ENCODE measurements around the gene HTR3A. TPM values are rescaled to one million over a fixed set of nuclear protein-coding genes. Genes with fewer than 3 reads are reported as not detected.

Gene HTR3A
- total RNA-seq, 1 experiment from 2014 or later = not detected

DNA sequence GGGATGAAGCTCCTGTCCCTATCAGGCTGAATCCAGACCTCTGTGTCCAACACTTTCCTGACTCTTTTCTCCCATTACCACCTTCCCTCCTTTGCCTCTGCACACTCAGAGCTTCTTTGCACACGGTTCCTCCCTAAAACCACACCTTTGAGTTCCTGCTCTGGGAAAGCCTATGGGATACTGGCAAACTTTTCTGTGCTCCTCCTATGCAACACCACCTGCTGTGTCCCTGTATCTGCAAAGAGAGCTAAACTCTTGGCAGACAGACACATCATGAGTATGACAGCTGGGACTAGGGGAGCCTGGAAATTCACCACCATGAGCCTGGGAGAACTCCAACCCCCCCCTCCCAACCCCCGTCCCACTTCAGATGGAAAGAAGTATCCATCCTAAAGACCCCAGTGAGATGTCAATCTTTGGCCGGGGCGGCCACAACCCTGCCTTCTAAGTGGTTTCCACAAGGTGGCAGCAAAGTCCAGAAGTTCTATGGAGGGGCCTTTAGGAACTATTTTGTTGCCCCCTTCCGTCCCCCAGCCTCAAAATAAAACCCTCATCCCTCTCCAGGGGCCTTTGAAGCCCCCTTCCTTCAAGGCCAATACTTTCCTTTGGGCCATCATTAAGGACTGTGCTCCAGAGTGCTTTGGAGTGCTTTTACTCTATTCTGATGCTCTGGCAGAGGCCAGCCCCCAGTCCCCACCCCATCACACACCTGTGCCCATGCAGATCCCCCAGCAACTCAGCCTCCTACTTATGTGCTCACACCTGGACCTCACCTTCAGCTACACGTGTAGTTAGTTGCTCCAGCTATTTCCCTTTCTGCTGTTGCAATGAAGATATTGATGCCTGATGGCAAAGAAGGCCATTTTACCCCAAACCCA, 19.4 kb downstream of the HTR3A start:
- Mint-ChIP-seq H3K4me3 (ENCODE audit: low read depth, unreplicated experiment) (no peak overlapping the region), H3K9me3 (ENCODE audit: low read depth, unreplicated experiment) (no peaks in the 10 kb centered on the region), H3K27ac (ENCODE audit: unreplicated experiment) (no peak overlapping the region), H3K27me3 (ENCODE audit: unreplicated experiment) (peaks cover 86% of the 10 kb centered on the region), H3K4me1 (ENCODE audit: low read depth, unreplicated experiment) (no peaks in the 10 kb centered on the region), H3K36me3 (ENCODE audit: insufficient read depth, unreplicated experiment) (no peaks in the 10 kb centered on the region)
- intact Hi-C loops (cut with micrococcal nuclease; ENCODE audit: unreplicated experiment) = loop anchor here (1.0 kb wide), 2 partner anchors 186 to 267 kb away; no protein-coding TSS in a partner anchor
- CTCF ChIA-PET = interaction anchor here (4.0 kb wide), 1 partner anchor 267 kb away, joined by 35 read pairs; no protein-coding TSS in a partner anchor
- peak; percentile 11 for DNase-seq
- BruUV-seq (replicated peaks) = no TSS peak
- TF ChIP-seq, protein P1, sequence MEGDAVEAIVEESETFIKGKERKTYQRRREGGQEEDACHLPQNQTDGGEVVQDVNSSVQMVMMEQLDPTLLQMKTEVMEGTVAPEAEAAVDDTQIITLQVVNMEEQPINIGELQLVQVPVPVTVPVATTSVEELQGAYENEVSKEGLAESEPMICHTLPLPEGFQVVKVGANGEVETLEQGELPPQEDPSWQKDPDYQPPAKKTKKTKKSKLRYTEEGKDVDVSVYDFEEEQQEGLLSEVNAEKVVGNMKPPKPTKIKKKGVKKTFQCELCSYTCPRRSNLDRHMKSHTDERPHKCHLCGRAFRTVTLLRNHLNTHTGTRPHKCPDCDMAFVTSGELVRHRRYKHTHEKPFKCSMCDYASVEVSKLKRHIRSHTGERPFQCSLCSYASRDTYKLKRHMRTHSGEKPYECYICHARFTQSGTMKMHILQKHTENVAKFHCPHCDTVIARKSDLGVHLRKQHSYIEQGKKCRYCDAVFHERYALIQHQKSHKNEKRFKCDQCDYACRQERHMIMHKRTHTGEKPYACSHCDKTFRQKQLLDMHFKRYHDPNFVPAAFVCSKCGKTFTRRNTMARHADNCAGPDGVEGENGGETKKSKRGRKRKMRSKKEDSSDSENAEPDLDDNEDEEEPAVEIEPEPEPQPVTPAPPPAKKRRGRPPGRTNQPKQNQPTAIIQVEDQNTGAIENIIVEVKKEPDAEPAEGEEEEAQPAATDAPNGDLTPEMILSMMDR (IDR thresholded peaks at IDR 0.05; ENCODE audit: unreplicated experiment) = peak; percentile 64

GRCh38 chr11:113997473-113997872, 22.6 kb downstream of the HTR3A start:
- H3K4me3 Mint-ChIP-seq (ENCODE audit: low read depth, unreplicated experiment) = no peak overlapping the region
- H3K27ac Mint-ChIP-seq (ENCODE audit: unreplicated experiment) = no peak overlapping the region
- no peak for DNase-seq
- H3K9me3 Mint-ChIP-seq (ENCODE audit: low read depth, unreplicated experiment) = no peaks in the 10 kb centered on the region
- intact Hi-C loops (cut with micrococcal nuclease; ENCODE audit: unreplicated experiment) = no loop called here
- peaks cover 91% of the 10 kb centered on the region for H3K27me3 Mint-ChIP-seq (ENCODE audit: unreplicated experiment)
- BruUV-seq (replicated peaks) = no TSS peak
- CTCF ChIA-PET = interaction anchor here (0.5 kb wide), 1 partner anchor 44 kb away, joined by 5 read pairs; no protein-coding TSS in a partner anchor
- TF ChIP-seq, protein P1 (IDR thresholded peaks at IDR 0.05; ENCODE audit: unreplicated experiment) = no peak
- no peaks in the 10 kb centered on the region for H3K36me3 Mint-ChIP-seq (ENCODE audit: insufficient read depth, unreplicated experiment)
- no peaks in the 10 kb centered on the region for H3K4me1 Mint-ChIP-seq (ENCODE audit: low read depth, unreplicated experiment)

- CTCF ChIA-PET = no interaction called here
- no peak for DNase-seq
- intact Hi-C loops (cut with micrococcal nuclease; ENCODE audit: unreplicated experiment) = no loop called here
- Mint-ChIP-seq H3K9me3 (ENCODE audit: low read depth, unreplicated experiment) (no peaks in the 10 kb centered on the region), H3K4me3 (ENCODE audit: low read depth, unreplicated experiment) (no peak overlapping the region), H3K27ac (ENCODE audit: unreplicated experiment) (no peak overlapping the region), H3K27me3 (ENCODE audit: unreplicated experiment) (peaks cover 91% of the 10 kb centered on the region), H3K36me3 (ENCODE audit: insufficient read depth, unreplicated experiment) (no peaks in the 10 kb centered on the region), H3K4me1 (ENCODE audit: low read depth, unreplicated experiment) (no peaks in the 10 kb centered on the region)
- TF ChIP-seq, protein P1 (IDR thresholded peaks at IDR 0.05; ENCODE audit: unreplicated experiment) = no peak
- no TSS peak for BruUV-seq (replicated peaks)
Observed at GRCh38 chr11:113998574-113998973, 23.7 kb downstream of the HTR3A start.

GRCh38 chr11:114000526-114000925, 25.6 kb downstream of the HTR3A start:
- Mint-ChIP-seq H3K36me3 (ENCODE audit: insufficient read depth, unreplicated experiment) (no peaks in the 10 kb centered on the region), H3K27ac (ENCODE audit: unreplicated experiment) (no peak overlapping the region), H3K9me3 (ENCODE audit: low read depth, unreplicated experiment) (no peaks in the 10 kb centered on the region), H3K4me1 (ENCODE audit: low read depth, unreplicated experiment) (no peaks in the 10 kb centered on the region), H3K4me3 (ENCODE audit: low read depth, unreplicated experiment) (no peak overlapping the region), H3K27me3 (ENCODE audit: unreplicated experiment) (peaks cover 91% of the 10 kb centered on the region)
- TF ChIP-seq, protein P1 (IDR thresholded peaks at IDR 0.05; ENCODE audit: unreplicated experiment) = no peak
- intact Hi-C loops (cut with micrococcal nuclease; ENCODE audit: unreplicated experiment) = no loop called here
- BruUV-seq (replicated peaks) = no TSS peak
- no peak for DNase-seq
- CTCF ChIA-PET = no interaction called here
